HCT116 (cell line): Measurements from ENCODE around the gene ARHGEF16. TPM values are rescaled to one million over a fixed set of nuclear protein-coding genes. Genes with fewer than 3 reads are reported as not detected.

Source experiments
- ATAC-seq: fragments of 200-7000 bp; cut with Tn5 transposase; 2 replicates; pipeline ENCODE4 v1.9.1; 2020; ENCODE audit warnings: mild to moderate bottlenecking, moderate library complexity
- BruUV-seq: library from RNA; stranded (reverse); fragments of 400-500 nt; replicated peaks from 2 replicates; lab custom pipeline; 2021; lab: Mats Ljungman, UMichigan
- CTCF ChIA-PET: fragments of 300-600 bp; sonication (Branson Sonifier 250); formaldehyde crosslinking; loops from one replicate; lab custom pipeline; 2021; ENCODE audit warnings: antibody characterized with exemption; lab: Charles Lee
- POLR2A ChIA-PET: fragments of 300-600, 350-600 bp; sonication (Branson Sonifier 250); formaldehyde crosslinking; loops from one replicate; lab custom pipeline; 2021; ENCODE audit warnings: antibody characterized with exemption; lab: Charles Lee
- RAD21 ChIA-PET, 2 experiments: fragments of 300-600 bp; sonication (Branson Sonifier 250); formaldehyde crosslinking; loops; one replicate each; lab custom pipeline; 2023; ENCODE audit warnings: low total read pairs in 2 of 2; ENCODE audit not compliant: uncharacterized antibody in 2 of 2, unreplicated experiment in 2 of 2, low non-redundant PET in 1 of 2; lab: Charles Lee
- DNase-seq: peaks from one replicate; pipeline ENCODE4 v3.0.0-alpha.2; 2010; ENCODE audit warnings: low read depth, low spot score
- H2AFZ ChIP-seq: fragments of 200-600 bp; shearing (Covaris generic), sonication (generic); 2 replicates; pipeline ENCODE4 v1.6.1; 2017; ENCODE audit warnings: low read depth, mixed run types, mixed read lengths, antibody characterized with exemption, low read length; ENCODE audit not compliant: poor library complexity, severe bottlenecking
- H3K27ac ChIP-seq: 2 replicates; pipeline ENCODE4 v1.5.1; 2012; ENCODE audit warnings: low read depth, low read length
- H3K27me3 ChIP-seq: fragments of 200-600 bp; sonication (generic); 2 replicates; pipeline ENCODE4 v1.6.1; 2016; ENCODE audit warnings: mixed run types, low read length, mixed read lengths; ENCODE audit not compliant: insufficient read depth
- H3K36me3 ChIP-seq, 2 experiments: fragments of 200-500 bp in 1 of 2; fragments of 200-600 bp in 1 of 2; sonication (Bioruptor generic) in 1 of 2; sonication (generic) in 1 of 2; 2 replicates each; pipeline versions ENCODE4 v1.5.1 to v1.6.1; 2014 to 2016; ENCODE audit warnings: low read length in 2 of 2, inconsistent platforms in 1 of 2, mixed read lengths in 1 of 2, mixed run types in 1 of 2; ENCODE audit not compliant: insufficient read depth in 2 of 2, control insufficient read depth in 1 of 2
- H3K4me1 ChIP-seq, 2 experiments: fragments of 200-600 bp in 1 of 2; sonication (generic) in 1 of 2; 2 replicates each; pipeline versions ENCODE4 v1.5.1 to v1.6.1; 2012 to 2017; ENCODE audit warnings: low read length in 2 of 2, inconsistent platforms in 1 of 2, mild to moderate bottlenecking in 1 of 2, mixed read lengths in 1 of 2, mixed run types in 1 of 2, moderate library complexity in 1 of 2; ENCODE audit not compliant: insufficient read depth in 2 of 2, control insufficient read depth in 1 of 2
- H3K4me2 ChIP-seq: fragments of 200-600 bp; sonication (generic); 2 replicates; pipeline ENCODE4 v1.6.1; 2017; ENCODE audit warnings: mixed run types, low read length, mixed read lengths
- H3K4me3 ChIP-seq, 2 experiments: fragments of 200-600 bp in 1 of 2; sonication (generic) in 1 of 2; replicated peaks in 1 of 2; 2 replicates each; pipeline ENCODE4 v1.5.1; 2011 to 2016; ENCODE audit warnings: low read length in 2 of 2, control low read depth in 1 of 2, low read depth in 1 of 2, mild to moderate bottlenecking in 1 of 2, mixed read lengths in 1 of 2, mixed run types in 1 of 2
- H3K79me2 ChIP-seq: fragments of 200-600 bp; sonication (generic); 2 replicates; pipeline ENCODE4 v1.6.1; 2017; ENCODE audit warnings: mild to moderate bottlenecking, mixed run types, low read length, moderate library complexity, mixed read lengths; ENCODE audit not compliant: insufficient read depth
- H3K9ac ChIP-seq: fragments of 200-600 bp; sonication (generic); 2 replicates; pipeline ENCODE4 v1.6.1; 2016; ENCODE audit warnings: low read length, mixed read lengths
- H3K9me2 ChIP-seq: fragments of 200-600 bp; sonication (generic), shearing (Covaris generic); 2 replicates; pipeline ENCODE4 v1.6.1; 2017; ENCODE audit warnings: mixed run types, mild to moderate bottlenecking, moderate library complexity; ENCODE audit not compliant: insufficient read depth
- H3K9me3 ChIP-seq, 2 experiments: fragments of 200-500 bp in 1 of 2; fragments of 200-600 bp in 1 of 2; sonication (Bioruptor generic) in 1 of 2; sonication (generic) in 1 of 2; 2 replicates each; pipeline ENCODE4 v1.6.1; 2014 to 2017; ENCODE audit warnings: low read length in 2 of 2, mixed read lengths in 2 of 2, inconsistent platforms in 1 of 2, low read depth in 1 of 2, mild to moderate bottlenecking in 1 of 2, mixed run types in 1 of 2, moderate library complexity in 1 of 2; ENCODE audit not compliant: control insufficient read depth in 1 of 2, insufficient read depth in 1 of 2
- H4K20me1 ChIP-seq: fragments of 200-600 bp; sonication (generic), shearing (Covaris generic); 2 replicates; pipeline ENCODE4 v1.6.1; 2017; ENCODE audit warnings: mixed run types, mild to moderate bottlenecking, moderate library complexity; ENCODE audit not compliant: insufficient read depth
- CBX3 ChIP-seq: IDR thresholded peaks from 2 replicates; pipeline ENCODE4 v1.6.1; 2012; ENCODE audit warnings: low read depth
- CTCF ChIP-seq, 3 experiments: fragments of 200-600 bp in 1 of 3; sonication (generic) in 1 of 3; IDR thresholded peaks in 2 of 3; conservative IDR thresholded peaks in 1 of 3; 2 replicates each; pipeline ENCODE4 v1.5.1; 2012 to 2017; ENCODE audit warnings: low read depth in 2 of 3, low read length in 2 of 3, antibody characterized with exemption in 1 of 3, borderline replicate concordance in 1 of 3, control low read depth in 1 of 3, mild to moderate bottlenecking in 1 of 3, mixed read lengths in 1 of 3, mixed run types in 1 of 3, moderate library complexity in 1 of 3; ENCODE audit not compliant: insufficient read depth in 1 of 3
- EGR1 ChIP-seq: IDR thresholded peaks from 2 replicates; pipeline ENCODE4 v1.6.1; 2012; ENCODE audit warnings: low read depth
- EZH2 ChIP-seq: fragments of 200-600 bp; sonication (generic); IDR thresholded peaks from 2 replicates; pipeline ENCODE4 v1.6.1; 2017; ENCODE audit warnings: antibody characterized with exemption, mixed run types
- POLR2AphosphoS5 ChIP-seq: IDR thresholded peaks from 2 replicates; pipeline ENCODE4 v1.6.1; 2011; ENCODE audit warnings: mild to moderate bottlenecking, low read depth, low read length, moderate library complexity
- RAD21 ChIP-seq: IDR thresholded peaks from 2 replicates; pipeline ENCODE4 v1.6.1; 2012; ENCODE audit warnings: low read depth, mild to moderate bottlenecking
- SIN3A ChIP-seq: IDR thresholded peaks from 2 replicates; pipeline ENCODE4 v1.6.1; 2012; ENCODE audit warnings: low read depth
- SP1 ChIP-seq: IDR thresholded peaks from 2 replicates; pipeline ENCODE4 v1.6.1; 2012; ENCODE audit warnings: low read depth
- TCF7L2 ChIP-seq: IDR thresholded peaks from 2 replicates; pipeline ENCODE4 v1.7.0; 2011; ENCODE audit warnings: borderline replicate concordance, inconsistent platforms; ENCODE audit not compliant: insufficient read depth, insufficient read length; ENCODE audit errors: extremely low read depth
- ZNF274 ChIP-seq: fragments of 200-500 bp; sonication (Bioruptor generic); IDR thresholded peaks from 2 replicates; pipeline ENCODE4 v1.6.1; 2014; ENCODE audit warnings: mild to moderate bottlenecking, low read depth, low read length, inconsistent platforms
- intact Hi-C: fragments of 100-400 bp; cut with micrococcal nuclease; formaldehyde crosslinking; loops from 2 replicates; pipeline ENCODE4 v1.10.0; 2022
- total RNA-seq: library from RNA; stranded (reverse); gene quantifications from one replicate; pipeline ENCODE4 v1.2.1, GENCODE V29; 2021; ENCODE audit not compliant: unreplicated experiment

ARHGEF16 gene
- total RNA-seq, 1 experiment from 2014 or later = 37.4 TPM

- ATAC-seq (no peak), DNase-seq (no peak)
- TF ChIP-seq CBX3 = no peak
- TF ChIP-seq SIN3A = no peak
- no peak for TF ChIP-seq CTCF (IDR thresholded peaks at IDR 0.05 in 2 of 3, conservative IDR thresholded peaks at IDR 0.05 in 1 of 3; ENCODE audit: borderline replicate concordance in 1 of 3, insufficient read depth in 1 of 3, low read depth in 2 of 3, low read length in 2 of 3)
- no peak for TF ChIP-seq TCF7L2
- TF ChIP-seq RAD21 = no peak
- TF ChIP-seq POLR2AphosphoS5 = no peak
- no peak for TF ChIP-seq SP1
- no peak for TF ChIP-seq EGR1
- no peak for TF ChIP-seq ZNF274
- no peak for TF ChIP-seq EZH2
- H3K79me2 ChIP-seq = peaks cover 10% of the 10 kb centered on the region
- H3K4me1 ChIP-seq = peaks cover 14 to 26% of the 10 kb centered on the region in 2 experiments
- H3K9me2 ChIP-seq = no peaks in the 10 kb centered on the region
- intact Hi-C loops = loop anchor here (5.0 kb wide), 3 partner anchors 271 to 406 kb away; partner anchors contain the start of genes CEP104 and DFFB
- no peak overlapping the region for H3K9ac ChIP-seq
- H3K4me3 ChIP-seq = no peak overlapping the region
- CTCF ChIA-PET = no interaction called here
- RAD21 ChIA-PET = no interaction called here
- BruUV-seq = no TSS peak
- H4K20me1 ChIP-seq = no peaks in the 10 kb centered on the region
- H3K27me3 ChIP-seq = no peaks in the 10 kb centered on the region
- POLR2A ChIA-PET = no interaction called here
- H3K27ac ChIP-seq = no peak overlapping the region
- no peaks in the 10 kb centered on the region for H3K9me3 ChIP-seq
- no peaks in the 10 kb centered on the region for H3K36me3 ChIP-seq
- H3K4me2 ChIP-seq = no peak overlapping the region
- no peak overlapping the region for H2AFZ ChIP-seq
Observed at GRCh38 chr1:3450983-3451382, 3.5 kb upstream of the ARHGEF16 start.
